SK-N-MC (cell line): ENCODE data around the gene TCF7L1.
"Not testable (repeated sequence)": the region's sequence is repeated elsewhere in the genome, so short reads cannot be mapped to it uniquely, and the experiment has no call there.

Experiments used
- DNase-seq: peaks from one replicate; pipeline ENCODE4 v3.0.0-alpha.2; 2011; ENCODE audit warnings: low read depth, low spot score
- H3K27ac ChIP-seq: fragments of 200-600 bp; sonication (generic); 2 replicates; pipeline ENCODE4 v1.5.1; 2016; ENCODE audit warnings: mixed run types
- H3K36me3 ChIP-seq: fragments of 200-600 bp; sonication (generic); 2 replicates; pipeline ENCODE4 v1.6.1; 2017; ENCODE audit warnings: antibody characterized with exemption, low read length, mixed read lengths; ENCODE audit not compliant: insufficient read depth
- H3K4me3 ChIP-seq: fragments of 200-600 bp; sonication (generic); 2 replicates; pipeline ENCODE4 v1.5.1; 2016
- H3K9ac ChIP-seq: fragments of 200-600 bp; sonication (generic); 2 replicates; pipeline ENCODE4 v1.8.0; 2017; ENCODE audit warnings: mixed run types, mixed read lengths; ENCODE audit not compliant: insufficient read length
- H3K9me3 ChIP-seq: fragments of 200-600 bp; sonication (generic); 2 replicates; pipeline ENCODE4 v1.6.1; 2017; ENCODE audit warnings: low read depth, mild to moderate bottlenecking, antibody characterized with exemption, low read length, moderate library complexity, mixed read lengths
- EZH2 ChIP-seq: fragments of 200-600 bp; sonication (generic); IDR thresholded peaks from one replicate; pipeline ENCODE4 v1.6.1; 2017; ENCODE audit warnings: antibody characterized with exemption
- FOXP2 ChIP-seq: optimal IDR thresholded peaks from 2 replicates; pipeline ENCODE3; 2011; ENCODE audit warnings: mild to moderate bottlenecking, moderate library complexity; ENCODE audit not compliant: insufficient read depth; ENCODE audit errors: extremely low read length, control extremely low read depth
- POLR2AphosphoS5 ChIP-seq: IDR thresholded peaks from 2 replicates; pipeline ENCODE4 v1.6.1; 2012; ENCODE audit warnings: mild to moderate bottlenecking, low read depth, low read length, borderline replicate concordance

TCF7L1 gene

GRCh38 chr2:85137156-85137555 lies 4.0 kb downstream of the TCF7L1 start:
- TF ChIP-seq POLR2AphosphoS5 (no peak), EZH2 (no peak), FOXP2 (no peak)
- no peak overlapping the region for H3K4me3 ChIP-seq
- no peak overlapping the region for H3K9ac ChIP-seq
- no peaks in the 10 kb centered on the region for H3K9me3 ChIP-seq
- H3K27ac ChIP-seq: no peak overlapping the region
- peaks cover 6% of the 10 kb centered on the region; the same call in 1 of the 2 replicates for H3K36me3 ChIP-seq
- DNase-seq: no peak

GRCh38 chr2:85143463-85144082 lies 10.4 kb downstream of the TCF7L1 start:
- no peak for TF ChIP-seq FOXP2
- TF ChIP-seq POLR2AphosphoS5: no peak
- TF ChIP-seq EZH2: no peak
- Histone ChIP-seq H3K36me3 (peaks cover 4% of the 10 kb centered on the region; the same call in 1 of the 2 replicates), H3K9me3 (no peaks in the 10 kb centered on the region), H3K27ac (no peak overlapping the region), H3K9ac (no peak overlapping the region), H3K4me3 (no peak overlapping the region)
- no peak for DNase-seq

- H3K9me3 ChIP-seq: no peaks in the 10 kb centered on the region
- DNase-seq: no peak
- no peak for TF ChIP-seq POLR2AphosphoS5
- TF ChIP-seq FOXP2: no peak
- no peak for TF ChIP-seq EZH2
- H3K4me3 ChIP-seq: no peak overlapping the region
- H3K9ac ChIP-seq: no peak overlapping the region
- H3K27ac ChIP-seq: no peak overlapping the region
- peaks cover 4% of the 10 kb centered on the region; the same call in 1 of the 2 replicates for H3K36me3 ChIP-seq
Measured at GRCh38 chr2:85145116-85145820, 12.1 kb downstream of the TCF7L1 start.

GRCh38 chr2:85148190-85148589 lies 15.0 kb downstream of the TCF7L1 start:
- Histone ChIP-seq H3K36me3 (no peaks in the 10 kb centered on the region), H3K9ac (no peak overlapping the region), H3K27ac (no peak overlapping the region), H3K9me3 (no peaks in the 10 kb centered on the region), H3K4me3 (no peak overlapping the region)
- TF ChIP-seq EZH2: no peak
- no peak for TF ChIP-seq FOXP2
- TF ChIP-seq POLR2AphosphoS5: no peak
- DNase-seq: no peak

- Histone ChIP-seq H3K9ac (no peak overlapping the region), H3K36me3 (no peaks in the 10 kb centered on the region), H3K27ac (no peak overlapping the region; the same call in 1 of the 2 replicates), H3K4me3 (peak overlapping the region; percentile 34; the same call in 1 of the 2 replicates), H3K9me3 (no peaks in the 10 kb centered on the region)
- TF ChIP-seq FOXP2 (no peak), EZH2 (no peak), POLR2AphosphoS5 (no peak)
- DNase-seq: no peak
Measured at GRCh38 chr2:85151026-85151425, 17.8 kb downstream of the TCF7L1 start.

- Histone ChIP-seq H3K36me3 (no peaks in the 10 kb centered on the region), H3K9ac (no peak overlapping the region), H3K27ac (no peak overlapping the region), H3K9me3 (no peaks in the 10 kb centered on the region), H3K4me3 (no peak overlapping the region)
- DNase-seq: no peak
- TF ChIP-seq EZH2 (no peak), FOXP2 (no peak), POLR2AphosphoS5 (no peak)
Measured at GRCh38 chr2:85152895-85153294, 19.7 kb downstream of the TCF7L1 start.

- Histone ChIP-seq H3K4me3 (no peak overlapping the region), H3K27ac (no peak overlapping the region), H3K9me3 (no peaks in the 10 kb centered on the region), H3K9ac (no peak overlapping the region), H3K36me3 (no peaks in the 10 kb centered on the region)
- no peak for TF ChIP-seq EZH2
- TF ChIP-seq POLR2AphosphoS5: no peak
- TF ChIP-seq FOXP2: no peak
- DNase-seq: no peak
Measured at GRCh38 chr2:85154048-85154753, 21.0 kb downstream of the TCF7L1 start.

GRCh38 chr2:85155082-85155481 lies 21.9 kb downstream of the TCF7L1 start:
- not testable (repeated sequence) for H3K9ac ChIP-seq, H3K4me3 ChIP-seq, DNase-seq, H3K9me3 ChIP-seq, H3K36me3 ChIP-seq, H3K27ac ChIP-seq
